GM18511 (cell line): ENCODE measurements around the gene KCNN1.
A peak's percentile ranks its signal among the peaks of the same experiment; 100 is the strongest.

Experiments
- ATAC-seq: cut with Tn5 transposase; IDR thresholded peaks from one replicate; pipeline ENCODE4 v1.9.1; 2021; ENCODE audit warnings: mild to moderate bottlenecking, moderate library complexity; ENCODE audit not compliant: unreplicated experiment

Gene KCNN1

GRCh38 chr19:17946965-17947784 is 19.7 kb upstream of the KCNN1 start:
- peak; percentile 23 for ATAC-seq

- peak; percentile 58 for ATAC-seq
These were observed 18.9 kb upstream of the KCNN1 start for GRCh38 chr19:17947815-17948513.

GRCh38 chr19:17948514-17948900 is 18.4 kb upstream of the KCNN1 start:
- ATAC-seq: no peak

DNA sequence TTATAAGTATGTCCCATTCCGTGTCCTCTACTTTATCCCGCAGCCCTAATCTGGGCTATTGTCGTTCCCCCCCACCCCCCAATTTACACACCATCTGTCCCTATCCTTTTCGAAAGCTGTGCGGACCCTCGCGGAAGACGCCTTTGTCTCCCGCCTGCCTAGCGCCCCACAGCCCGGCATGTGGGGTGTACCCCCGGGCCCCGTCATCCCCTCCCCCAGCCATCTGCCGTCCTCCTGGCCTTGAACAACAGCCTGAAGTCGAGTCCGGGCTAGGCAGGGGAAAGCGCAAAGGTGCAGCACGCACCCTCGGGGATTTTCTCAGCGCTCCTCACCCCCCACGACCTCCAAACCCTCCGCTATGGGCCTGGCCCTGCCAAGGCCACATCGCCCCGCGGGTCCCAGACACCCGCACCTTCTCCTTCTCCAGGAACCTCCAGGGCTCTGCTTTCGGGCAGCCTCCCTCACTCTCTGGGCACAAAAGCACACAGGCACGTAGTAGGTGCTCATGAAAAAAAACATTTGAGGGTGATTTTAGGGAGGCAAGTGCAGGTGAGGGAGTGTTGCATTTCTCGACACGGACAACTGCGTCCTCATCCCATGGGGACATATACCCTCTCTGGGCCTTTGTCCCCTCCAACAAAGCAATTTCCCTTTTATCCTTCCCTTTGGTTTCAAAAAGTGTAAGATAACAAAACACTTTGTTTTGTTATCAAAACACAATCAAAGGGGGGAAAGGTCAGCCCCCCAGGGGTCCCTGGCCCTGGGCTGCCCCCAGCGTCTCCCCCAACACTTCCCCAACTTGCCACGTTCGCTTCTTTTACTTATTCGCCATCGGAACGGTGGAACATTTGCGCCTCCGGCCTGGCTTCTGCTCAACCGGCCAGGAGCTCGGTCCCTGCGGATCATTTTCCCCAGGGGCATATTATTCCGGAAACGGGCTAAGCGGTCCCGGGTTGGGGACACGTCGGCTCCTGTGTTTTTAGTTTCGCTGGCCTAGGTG is 17.7 kb upstream of the KCNN1 start:
- no peak for ATAC-seq

- ATAC-seq: no peak
These were observed 17.0 kb upstream of the KCNN1 start for GRCh38 chr19:17949956-17950309.

- no peak for ATAC-seq
These were observed 16.4 kb upstream of the KCNN1 start for GRCh38 chr19:17950310-17951156.

- no peak for ATAC-seq
These were observed 15.5 kb upstream of the KCNN1 start for GRCh38 chr19:17951157-17951989.

GRCh38 chr19:17951990-17952976 is 14.6 kb upstream of the KCNN1 start:
- no peak for ATAC-seq

- ATAC-seq: no peak
These were observed 13.5 kb upstream of the KCNN1 start for GRCh38 chr19:17953316-17953801.

DNA sequence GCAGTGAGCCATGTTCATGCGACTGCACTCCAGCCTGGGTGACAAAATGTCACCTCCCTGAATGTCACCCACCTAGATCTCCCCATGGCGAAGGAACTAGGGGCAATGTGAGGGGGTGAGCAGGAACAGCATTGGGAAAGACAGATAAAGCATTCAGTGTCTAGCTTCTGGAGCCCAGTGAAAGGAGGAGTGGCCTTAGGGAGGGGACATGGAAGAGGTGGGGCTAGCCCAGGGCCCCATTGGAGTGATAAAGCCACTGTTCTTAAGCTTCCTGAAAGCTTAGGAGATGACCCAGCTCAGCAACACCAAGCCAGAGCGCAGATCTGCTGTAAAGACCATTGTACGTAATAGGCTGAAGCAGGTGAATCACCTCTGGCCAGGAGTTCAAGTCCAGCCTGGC is 13.0 kb upstream of the KCNN1 start:
- ATAC-seq: no peak

DNA sequence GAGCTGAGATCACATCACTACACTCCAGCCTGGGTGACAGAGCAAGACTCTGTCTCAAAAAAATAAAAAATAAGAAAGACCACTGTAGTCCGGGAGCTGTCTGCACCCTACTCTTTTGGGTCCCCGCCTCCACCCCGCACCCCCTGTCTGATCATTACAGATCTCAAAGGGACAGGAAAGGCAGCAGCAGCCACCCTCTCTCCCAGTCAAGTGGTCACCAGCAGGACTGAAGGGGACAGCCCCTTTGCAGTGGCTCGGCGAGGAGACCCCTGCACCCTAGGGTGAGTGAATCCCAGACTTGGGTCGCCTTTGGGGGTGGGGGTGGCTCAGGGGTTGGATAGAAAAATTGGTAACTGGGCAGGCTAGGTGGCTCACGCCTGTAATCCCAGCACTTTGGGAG is 12.5 kb upstream of the KCNN1 start:
- no peak for ATAC-seq

DNA sequence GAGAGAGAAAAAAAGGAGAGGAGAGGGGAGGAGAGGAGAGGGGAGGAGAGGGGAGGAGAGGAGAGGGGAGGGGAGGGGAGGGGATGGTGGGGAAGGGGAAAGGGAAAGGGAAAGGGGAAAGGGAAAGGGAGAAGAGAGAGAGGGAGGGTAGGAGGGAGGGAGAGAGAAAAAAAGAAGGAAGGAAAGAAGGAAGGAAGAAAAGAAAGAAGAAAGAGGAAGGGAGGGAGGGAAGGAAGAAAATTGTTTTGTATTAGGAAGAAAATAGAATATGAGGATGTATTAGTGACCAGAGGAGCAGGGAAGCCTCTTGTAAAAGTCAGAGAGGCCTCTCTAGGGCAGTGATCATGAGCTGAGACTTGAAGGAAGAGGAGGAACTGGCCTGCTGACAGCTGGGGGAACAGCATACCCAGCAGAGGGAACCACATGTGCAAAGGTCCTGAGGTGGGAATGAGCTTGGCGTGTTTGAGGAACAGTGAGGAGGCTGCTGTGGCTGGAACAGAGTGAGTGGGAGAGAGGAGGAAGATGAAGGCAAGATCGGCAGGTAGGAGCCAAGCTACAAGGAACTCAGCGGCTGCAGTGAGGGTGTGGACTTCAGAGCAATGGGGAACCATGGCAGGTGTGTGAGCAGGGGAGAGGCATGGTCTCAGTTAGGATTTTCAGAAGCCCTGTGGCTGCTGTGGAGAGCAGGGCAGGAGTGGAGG is 9.6 kb upstream of the KCNN1 start:
- no peak for ATAC-seq

GRCh38 chr19:17957885-17958284 is 9.0 kb upstream of the KCNN1 start:
- ATAC-seq: no peak

GRCh38 chr19:17963936-17964691 is 2.8 kb upstream of the KCNN1 start:
- ATAC-seq: no peak

DNA sequence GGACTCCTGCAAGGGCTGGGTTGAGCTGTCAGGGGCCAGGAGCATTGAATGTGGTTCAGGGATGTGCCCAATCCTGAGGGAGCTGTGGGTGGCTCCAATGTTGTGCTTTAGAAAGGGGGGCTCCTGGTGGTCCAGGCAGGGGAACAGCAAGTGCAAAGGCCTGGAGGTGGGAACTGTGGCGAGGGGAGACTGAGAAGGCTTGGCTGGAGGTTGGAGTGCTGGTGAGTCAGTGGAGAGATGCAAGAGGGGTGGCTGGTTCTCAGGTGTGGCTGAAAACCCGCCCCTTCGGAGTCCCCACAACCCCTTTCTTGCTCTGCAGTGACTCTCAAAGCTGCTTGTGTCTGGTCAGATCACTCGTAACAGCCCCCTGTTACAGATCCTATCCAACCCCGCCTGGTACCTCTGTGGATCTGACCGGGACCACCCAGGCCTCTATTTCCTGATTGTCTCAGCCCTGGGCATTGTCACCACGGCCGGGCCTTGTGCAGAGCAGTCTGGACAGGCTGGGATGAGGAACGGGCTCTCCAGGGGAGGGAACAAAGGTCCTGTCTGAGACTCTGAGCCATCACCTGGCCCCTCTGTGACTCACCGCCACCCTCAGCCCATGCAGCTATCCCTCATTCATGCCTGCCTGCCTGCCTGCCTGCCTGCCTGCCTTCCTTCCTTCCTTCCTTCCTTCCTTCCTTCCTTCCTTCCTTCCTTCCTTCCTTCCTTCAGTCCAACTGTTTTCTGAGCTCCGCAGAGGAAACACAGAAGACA is 1.4 kb upstream of the KCNN1 start:
- ATAC-seq: no peak

GRCh38 chr19:17966129-17966483 is 801 bp upstream of the KCNN1 start:
- ATAC-seq: no peak
